OCI-M2 (cell line): ENCODE results near the gene CEP43.

Experiments
- DNase-seq: peaks from one replicate; lab custom pipeline; 2025; ENCODE audit not compliant: unreplicated experiment; lab: John Stamatoyannopoulos, UW

CEP43 gene

DNA sequence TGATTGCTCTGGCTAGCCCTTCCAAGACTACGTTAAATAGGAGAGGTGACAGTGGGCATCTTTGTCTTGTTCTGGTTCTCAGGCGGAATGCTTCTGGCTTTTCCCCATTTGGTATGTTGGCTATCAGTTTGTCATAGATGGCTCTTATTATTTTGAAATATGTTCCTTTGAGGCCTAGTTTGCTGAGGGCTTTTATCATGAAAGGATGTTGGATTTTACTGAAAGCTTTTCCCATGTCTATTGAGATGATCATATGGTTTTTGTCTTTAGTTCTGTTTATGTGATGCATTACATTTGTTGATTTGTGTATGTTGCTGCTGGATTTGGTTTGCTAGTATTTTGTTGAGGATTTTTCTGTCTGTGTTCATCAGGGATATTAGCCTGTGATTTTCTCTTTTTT, 32.9 kb upstream of the CEP43 start:
- no peak for DNase-seq

DNA sequence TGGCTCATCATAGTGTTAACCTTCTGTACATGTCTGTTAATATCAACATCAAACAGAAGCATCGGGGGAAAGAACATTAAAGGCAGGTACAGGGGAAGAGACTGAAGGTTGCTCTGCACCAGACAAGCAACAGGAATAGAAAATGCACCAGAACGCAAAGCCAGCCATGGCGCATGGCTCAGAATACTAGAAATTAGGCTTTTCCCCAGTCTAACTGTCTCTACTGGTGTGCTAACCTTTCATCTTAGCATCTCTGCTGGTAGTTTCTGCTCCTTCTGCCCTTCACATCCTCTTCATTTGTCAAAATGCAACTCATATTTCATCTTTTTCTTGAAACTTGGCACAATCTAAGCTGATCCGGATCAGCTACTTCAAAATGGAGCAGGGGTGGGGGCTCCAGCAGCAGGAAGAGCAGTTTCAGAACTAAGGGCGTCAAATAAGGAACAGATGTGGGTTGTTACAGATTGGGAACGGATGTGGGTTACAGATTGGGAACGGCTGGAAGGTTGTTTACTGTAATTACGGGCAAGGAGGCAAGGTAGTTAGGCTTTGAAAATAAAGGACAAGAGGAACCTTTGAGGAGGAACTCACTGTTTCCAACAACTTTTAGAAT, 29.7 kb upstream of the CEP43 start:
- DNase-seq, result no peak

DNA sequence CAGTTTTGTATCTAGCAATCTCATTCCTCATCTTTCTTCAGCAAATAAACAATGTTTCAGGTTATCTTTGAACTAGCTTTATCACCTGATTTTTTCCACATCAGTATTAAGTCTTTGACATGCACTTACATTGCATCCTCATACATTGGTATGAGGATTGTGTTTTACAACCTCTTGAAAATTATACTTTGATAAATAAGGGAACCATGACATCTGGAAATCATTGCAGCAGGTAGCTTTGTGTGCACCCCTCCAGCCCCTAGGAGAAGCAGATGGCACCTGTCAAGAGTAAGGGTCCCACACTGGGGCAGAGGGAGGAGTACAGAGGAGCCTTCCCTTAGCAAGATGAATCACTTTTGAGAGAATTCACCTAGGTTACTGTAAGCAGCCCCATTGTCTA, 29.1 kb upstream of the CEP43 start:
- no peak for DNase-seq

DNA sequence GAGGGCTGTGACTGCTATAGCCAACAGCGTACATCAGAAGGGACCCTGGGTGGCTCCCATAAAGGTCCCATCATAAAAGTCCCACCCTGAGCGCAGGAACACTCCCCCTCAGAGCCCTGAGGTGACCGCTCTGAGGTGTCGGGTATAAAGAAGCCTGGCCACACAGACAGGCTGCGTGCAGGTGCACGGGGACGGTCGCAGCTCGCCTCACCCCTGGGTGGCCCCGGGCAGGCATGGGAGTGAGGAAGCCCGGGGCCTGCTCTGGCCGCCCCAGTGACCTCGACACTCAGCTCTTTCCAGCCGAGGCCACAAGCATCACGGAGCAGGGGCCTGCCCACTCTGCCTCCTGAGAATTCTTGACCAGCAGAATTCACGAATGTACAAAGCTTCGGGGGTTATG, 28.4 kb upstream of the CEP43 start:
- no peak for DNase-seq

DNA sequence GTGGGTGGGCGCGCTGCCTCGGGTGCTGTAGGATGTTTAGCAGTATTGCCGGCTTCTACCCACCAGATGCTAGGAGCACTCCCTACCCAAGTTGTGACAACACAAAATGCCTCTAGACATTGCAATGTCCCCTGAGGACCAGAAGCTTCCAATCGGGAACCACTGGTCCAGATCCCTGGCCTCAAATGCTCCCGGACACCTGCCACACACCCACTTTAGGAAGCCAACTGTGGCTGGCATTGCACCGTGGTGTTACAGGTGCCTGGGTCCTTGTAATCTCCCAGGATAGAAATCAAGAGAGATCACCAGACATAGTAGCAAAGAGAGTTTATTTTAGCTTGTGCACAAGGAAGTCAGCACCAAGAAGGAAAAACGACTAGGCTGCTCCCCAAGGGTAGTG, 27.9 kb upstream of the CEP43 start:
- DNase-seq, result no peak

DNA sequence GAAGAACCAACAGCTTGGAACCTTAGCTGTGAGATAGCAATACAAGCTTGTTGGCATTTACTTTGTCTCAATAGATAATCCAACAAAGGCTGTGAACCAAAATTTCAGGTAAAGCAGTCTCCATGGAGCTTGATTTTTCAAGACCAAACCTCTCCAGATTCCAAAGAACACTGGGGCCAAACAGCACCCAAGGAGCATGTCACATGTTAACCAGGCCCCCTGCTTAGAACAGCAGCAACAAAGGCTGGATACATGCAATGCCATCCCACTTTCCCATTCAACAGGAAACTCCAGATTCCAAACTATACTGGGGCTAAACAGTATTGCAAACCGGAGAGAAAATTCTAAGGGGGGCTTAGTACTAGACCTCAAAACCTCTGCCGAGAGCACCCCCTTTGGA, 27.1 kb upstream of the CEP43 start:
- DNase-seq, result no peak

DNA sequence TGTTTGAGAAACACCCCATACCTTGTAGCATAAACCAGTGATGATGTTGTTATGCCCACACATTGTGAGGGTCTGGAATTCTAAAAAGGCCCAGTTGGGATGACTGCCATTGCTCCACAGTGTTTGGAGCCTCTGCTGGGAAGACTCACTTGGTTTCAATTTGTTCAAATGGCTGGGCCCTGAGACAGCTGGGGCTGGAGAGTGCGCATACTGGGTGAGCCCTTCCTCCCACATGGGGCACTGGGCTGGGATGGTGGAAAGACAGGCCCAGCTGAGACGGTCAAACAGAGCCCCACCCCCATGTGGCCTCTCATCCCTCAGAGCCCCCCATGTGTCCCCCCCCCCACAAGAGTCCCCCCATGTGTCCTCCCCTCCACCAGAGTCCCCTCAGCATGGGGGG, 22.6 kb upstream of the CEP43 start:
- DNase-seq, result no peak

DNA sequence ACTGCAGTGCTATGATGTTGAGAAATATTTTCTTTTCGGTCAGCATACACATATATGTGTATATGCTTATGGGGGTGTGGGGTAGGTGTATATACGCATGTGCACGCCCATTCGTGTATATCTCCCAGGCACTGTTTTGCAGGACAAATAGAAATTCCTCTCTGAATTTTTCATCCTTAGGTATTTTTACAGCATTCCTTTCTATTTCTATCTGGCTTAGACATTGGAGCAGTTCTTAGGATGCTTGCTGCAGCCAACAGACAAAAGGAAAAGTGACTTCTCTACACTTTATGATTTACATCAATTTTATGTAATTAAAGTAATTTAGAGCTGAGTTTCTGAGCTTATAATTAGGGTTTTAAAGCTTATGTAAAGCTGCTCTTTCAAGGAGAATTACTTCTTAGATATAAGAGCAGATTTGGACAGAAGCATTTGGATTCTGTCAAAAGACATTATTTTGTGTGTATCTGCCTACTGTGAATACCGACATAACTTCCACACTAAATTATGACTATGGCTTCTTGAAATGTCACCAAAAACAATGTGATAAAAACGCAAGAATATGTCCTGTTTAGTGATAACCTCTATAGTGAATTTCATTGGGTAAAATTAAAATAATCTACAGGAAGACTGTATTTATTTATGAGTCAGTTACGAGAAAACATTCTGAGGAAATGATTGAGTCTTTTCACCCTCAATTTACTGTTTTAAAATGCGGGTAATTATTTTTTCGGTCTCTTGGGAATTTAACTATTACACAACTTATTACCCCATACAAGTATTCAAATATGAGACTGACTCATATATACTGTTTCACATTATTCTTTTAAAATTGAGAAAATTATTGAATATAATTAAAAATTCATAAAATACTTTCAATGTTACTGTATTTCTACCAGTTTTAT, 21.3 kb upstream of the CEP43 start:
- DNase-seq, result no peak

DNA sequence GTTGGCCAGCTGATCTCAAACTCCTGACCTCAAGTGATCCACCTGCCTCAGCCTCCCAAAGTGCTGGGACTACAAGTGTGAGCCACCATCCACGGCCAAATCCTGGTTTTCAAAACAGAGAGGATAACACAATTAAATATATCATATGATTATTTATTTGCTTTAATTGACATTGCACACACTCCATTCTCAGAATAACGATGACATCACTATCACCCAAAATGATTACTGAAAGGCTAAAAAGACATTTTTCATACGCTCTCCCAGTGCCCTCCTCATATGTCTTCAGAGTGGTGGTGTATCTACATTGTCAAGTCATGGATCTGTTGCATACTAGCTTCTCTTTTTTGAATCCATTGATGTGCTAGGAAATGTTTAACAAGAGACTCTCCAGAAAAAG, 18.5 kb upstream of the CEP43 start:
- DNase-seq, result no peak

DNA sequence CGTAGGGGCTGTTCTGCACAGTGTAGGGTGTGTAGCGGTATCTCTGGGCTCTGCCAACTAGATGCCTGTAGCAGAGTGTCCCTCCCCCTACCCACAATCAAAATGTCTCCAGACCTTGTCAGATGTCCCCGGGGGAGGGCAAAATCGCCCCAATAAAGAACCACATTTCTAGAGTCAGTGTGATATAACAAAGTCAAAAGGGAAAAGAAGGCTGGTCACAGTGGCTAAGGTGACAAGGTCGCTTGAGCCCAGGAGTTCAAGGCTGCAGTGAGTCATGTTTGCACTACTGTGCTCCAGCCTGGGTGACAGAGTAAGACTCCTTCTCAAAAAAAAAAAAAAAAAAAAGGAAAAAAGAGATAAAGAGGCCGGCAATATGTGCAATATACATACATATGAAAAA, 11.7 kb upstream of the CEP43 start:
- no peak for DNase-seq

DNA sequence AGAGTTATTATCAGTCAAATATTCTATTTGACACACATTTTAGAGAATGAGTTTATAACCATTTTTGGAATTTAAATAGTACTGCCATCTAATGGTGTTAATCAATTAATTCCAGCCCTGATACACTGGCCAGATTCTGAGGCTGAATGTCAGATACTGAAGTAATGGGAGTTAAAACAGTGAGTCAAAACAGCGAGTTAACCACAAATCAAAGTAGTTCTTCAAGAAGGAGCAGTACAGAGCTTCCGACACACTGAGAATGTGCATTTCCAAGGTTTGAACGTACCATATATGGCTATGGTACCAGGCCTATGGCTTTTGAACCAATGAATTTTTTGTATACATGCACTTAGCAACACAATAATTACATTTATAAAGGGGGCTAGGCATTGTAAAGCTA, 11.3 kb upstream of the CEP43 start:
- no peak for DNase-seq

DNA sequence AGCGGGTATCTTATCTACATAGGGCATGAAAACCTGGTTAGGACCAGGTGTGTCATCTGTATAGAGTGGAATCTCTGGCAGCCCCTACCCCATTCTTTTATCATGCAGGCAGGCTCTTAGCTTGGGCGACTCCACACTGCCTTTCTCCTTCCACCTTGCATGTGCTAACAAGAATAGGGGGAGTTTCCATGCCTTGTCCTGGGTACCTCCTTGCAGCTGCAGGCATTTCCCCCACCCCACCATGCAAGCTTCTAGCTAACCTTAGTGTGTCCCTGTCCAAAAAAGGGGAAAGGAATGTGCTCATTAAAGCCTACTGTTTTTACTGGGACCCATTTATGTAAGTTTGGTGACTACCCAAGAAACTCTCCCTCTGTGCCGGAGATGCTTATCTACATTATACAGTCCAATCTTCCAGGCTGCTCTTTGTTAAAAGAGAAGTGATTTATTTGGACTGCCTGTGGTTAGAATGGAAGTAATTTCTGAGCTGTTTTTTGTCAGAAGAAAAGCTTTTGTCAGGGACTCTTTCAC, 10.5 kb upstream of the CEP43 start:
- no peak for DNase-seq

DNA sequence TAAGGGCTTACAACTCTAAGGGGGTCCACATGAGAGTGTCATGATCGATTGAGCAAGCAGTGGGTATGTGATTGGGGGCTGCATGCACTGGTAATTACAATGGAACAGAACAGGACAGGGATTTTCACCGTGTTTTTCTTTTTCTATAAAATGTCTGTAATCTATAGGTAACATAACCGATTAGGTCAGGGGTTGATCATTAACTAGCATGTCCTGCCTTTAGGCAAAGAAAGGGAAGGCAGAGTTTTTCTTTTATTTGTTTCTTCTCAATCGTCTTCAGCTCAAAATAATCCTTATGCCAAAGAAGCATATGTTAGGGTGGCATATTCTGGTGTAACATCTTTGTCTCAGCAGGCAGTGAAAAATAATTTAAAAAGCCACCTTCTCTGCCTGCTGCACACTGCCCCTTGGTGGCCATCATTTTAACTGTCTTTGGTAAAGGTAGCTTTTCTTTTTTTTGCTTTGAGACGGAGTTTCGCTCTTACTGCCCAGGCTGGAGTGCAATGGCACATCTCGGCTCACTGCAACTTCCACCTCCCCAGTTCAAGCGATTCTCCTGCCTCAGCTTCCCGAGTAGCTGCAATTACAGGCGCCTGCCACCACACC, 9.7 kb upstream of the CEP43 start:
- DNase-seq, result no peak

DNA sequence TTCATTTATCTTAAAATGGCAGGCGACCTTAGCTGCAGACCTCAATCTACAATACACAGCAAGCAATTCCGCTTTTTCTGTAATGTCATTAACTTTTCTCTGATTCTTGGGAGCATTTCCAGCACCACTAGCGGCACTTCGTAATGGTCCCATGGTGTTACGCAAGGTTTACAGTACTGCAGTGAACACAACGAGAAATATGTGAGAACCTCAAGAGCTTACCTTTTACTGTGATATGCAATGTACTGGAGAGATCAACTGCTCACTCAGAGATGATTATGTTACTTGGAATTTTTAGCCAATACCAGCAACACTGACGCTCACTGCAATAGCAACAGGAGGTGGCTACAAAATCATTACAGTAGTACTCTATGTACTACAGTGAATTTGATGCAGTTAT, 2.8 kb upstream of the CEP43 start:
- DNase-seq, result no peak

DNA sequence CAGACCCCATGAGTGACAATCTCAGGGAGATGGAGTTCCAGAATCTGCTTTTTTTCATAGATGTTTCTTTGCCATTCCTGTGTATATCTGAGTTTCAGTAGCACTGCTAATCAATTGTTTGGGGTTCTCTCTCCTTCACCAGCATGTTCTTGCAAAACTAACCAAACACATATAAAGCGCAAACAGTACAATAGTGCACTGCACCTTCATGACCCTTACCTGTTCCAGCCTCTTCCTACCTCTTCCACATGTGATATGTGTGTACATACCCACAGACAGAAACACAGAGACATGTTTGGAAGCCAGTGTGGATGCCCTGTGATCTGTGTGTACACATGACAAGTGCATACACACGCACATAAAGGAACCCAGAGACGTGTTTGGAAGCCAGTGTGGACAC, 1.8 kb upstream of the CEP43 start:
- DNase-seq, result no peak

DNA sequence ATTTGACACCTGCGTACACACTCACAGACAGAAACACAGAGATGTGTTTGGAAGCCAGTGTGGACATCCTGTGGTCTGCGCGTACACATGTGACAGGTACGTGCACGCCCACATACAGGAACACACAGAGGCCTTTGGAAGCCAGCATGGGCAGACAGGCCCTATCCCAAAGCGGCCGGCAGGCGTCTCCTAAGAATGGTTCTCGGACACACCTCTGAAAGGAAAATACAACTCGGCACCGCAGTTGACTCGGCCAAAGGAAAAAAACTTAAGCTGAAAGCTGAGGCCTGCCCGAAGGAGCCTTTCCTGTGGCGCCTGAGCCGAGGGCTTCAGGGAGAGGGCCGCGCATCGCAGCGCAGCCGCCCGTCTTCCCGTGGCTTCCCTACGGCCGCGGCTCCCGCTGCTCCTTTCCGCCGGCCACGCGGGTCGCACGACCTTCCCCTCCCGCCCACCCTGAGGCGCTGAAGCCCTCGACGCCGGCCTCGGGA, 1.4 kb upstream of the CEP43 start:
- DNase-seq, result no peak

DNA sequence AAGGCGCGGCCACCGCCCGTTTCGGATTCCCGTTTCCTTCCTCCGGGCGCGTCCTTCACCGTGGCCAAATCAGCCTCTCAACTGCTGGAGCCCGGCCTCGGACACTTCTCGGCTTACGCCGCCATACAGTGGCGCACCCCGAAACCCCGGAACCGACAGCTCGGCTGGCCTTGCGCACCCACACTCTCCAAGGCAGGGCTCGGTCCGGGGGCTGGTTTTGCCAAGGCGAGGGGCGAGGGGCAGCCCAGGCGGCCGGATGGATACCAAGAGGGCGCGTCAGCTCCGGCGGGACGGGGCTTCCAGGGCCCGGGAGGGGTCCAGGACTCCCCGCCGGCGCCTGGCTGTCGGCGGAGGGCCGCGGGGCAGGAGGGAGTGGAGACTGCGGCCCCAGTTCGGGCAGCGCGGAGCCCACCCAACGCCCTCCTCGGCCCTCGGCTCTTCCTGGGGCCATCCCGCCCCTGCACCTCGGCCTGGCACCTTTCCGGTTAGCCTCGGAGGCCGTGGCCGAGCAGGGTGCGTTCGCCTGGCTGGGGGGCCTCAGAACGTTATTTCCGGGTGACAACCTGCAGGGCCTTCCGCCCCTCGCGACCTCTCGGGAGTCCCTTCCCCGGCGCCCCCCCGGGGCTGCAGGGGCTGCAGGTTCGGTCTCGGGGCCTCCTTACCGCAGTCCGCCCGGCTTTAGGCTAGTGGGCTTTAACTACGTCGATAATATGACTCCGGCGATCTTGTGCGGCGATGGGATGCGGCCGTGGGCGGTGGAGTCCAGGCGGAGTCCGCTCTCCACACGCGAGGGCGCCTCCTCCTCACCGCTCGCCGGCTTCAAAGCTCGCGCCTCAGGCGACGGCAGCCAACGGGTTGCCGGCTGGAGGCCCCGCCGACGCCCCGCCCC, 697 bp upstream of the CEP43 start:
- no peak for DNase-seq

DNA sequence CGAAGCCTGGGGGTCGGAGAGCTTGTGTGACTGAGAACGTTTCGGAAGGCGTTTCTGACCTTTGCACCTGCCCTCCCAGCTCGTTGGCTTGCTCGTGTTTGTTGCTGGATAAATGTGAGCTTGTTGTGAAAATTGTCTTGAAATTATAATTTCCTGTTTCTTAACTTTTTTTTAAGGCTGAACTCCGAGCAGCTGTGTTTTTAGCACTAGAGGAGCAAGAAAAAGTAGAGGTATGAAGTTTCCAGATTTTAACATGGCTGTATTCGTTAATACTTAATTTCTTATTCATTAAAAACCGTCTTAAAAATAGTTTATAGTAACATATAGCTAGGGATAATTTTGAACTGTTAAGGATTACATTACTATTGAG, 672 bp downstream of the CEP43 start:
- DNase-seq, result no peak

DNA sequence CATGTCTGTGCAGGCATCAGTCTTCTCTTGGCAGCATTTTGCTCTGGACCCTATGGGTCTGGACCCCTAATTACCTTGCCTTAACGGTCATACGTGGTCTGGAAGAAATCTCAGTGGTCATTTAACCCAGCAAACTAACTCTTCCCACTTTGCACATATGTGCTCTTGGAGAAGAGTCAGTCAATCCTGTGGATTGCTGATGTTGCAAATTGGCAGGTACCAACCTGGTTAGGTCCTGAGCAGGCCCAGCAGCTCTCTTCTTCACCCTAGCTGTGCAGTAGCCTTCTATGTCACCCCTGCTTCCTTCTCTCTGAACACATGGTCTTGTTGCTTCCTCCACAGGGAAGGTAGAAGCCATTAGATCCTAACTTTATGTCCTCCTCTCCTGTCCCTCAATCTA, 1.6 kb downstream of the CEP43 start:
- DNase-seq, result no peak

DNA sequence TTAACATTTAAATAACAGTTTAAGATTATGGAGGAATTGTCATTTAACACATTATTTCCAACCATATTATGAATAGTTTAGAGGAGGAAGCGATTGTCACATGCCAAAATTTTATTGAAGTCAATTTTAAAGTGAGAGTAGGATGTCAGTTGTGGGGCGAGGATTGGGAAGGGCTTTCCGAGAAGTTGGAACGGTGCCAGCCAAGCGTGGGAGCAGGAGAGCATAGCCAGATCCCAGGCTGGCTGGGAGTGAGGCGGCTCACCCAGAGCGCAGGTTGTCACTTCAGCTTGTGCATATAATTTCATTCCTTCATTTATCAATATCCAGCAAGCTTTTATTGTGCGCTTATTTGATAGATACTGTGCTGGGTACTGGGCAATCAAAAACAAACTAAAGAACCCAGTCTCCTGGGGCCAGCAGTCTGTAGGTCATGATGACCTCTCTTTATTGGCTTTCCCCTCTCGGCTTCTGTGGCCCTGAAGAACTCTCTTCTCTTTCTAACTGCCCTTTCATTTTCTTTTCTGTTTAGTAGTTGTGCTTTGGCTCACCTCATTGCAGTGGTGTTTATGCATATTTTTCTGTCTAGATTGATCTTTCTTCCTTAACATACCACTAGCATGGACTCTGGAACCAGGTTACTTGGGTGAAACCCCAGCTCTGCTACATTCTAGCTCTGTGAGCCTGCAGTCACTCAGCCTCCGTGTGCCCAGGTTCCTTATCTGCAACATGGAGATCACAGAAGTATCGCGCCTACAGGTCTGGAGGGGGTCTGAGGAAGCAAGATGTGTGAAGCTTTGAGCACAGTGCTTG, 6.4 kb downstream of the CEP43 start:
- no peak for DNase-seq
